HG03571 (cell line): ENCODE results near the gene MACROD2.

Source experiments
- ATAC-seq: cut with Tn5 transposase; IDR thresholded peaks from one replicate; pipeline ENCODE4 v1.9.1; 2021; ENCODE audit not compliant: unreplicated experiment

Gene MACROD2

DNA sequence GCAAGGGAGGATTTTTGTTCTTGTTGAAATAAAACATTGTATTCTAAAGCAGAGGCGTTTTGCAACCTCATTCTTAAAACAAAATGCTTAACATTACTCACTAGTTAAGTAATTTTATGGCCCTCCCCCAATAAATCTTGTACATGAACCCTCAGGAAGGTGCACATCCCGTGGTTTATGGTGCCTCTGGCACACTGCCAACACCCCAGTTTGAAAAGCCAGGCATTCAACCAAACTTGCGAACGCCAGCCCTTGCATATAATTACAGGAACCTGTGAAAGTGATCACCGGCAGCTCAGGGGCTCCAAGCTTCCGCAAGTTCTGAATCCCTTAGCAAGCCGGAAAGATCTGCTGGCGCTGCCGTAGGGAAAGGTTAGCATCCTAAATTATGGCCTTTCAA, 1451.1 kb downstream of the MACROD2 start:
- no peak for ATAC-seq

- ATAC-seq: no peak
Observed at GRCh38 chr20:15447549-15447948, 1452.2 kb downstream of the MACROD2 start.

DNA sequence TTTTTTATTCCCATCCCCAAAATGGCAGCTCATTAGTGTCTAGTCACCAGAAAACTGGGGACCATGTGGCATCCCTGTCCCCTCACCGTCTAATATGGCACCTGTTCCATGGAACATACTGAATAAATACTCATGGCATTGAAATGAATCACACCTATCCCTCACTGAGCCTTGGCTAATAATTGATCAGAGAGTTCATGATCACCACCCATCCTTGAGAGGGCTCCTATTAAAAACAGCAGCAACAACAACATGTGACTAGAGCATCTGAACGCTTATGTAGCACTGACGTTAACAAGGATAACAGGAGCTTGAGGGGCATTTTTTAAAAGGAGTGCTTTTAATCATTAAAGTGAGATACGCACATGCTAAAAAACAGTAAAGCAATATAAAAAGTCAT, 1453.7 kb downstream of the MACROD2 start:
- ATAC-seq: no peak

DNA sequence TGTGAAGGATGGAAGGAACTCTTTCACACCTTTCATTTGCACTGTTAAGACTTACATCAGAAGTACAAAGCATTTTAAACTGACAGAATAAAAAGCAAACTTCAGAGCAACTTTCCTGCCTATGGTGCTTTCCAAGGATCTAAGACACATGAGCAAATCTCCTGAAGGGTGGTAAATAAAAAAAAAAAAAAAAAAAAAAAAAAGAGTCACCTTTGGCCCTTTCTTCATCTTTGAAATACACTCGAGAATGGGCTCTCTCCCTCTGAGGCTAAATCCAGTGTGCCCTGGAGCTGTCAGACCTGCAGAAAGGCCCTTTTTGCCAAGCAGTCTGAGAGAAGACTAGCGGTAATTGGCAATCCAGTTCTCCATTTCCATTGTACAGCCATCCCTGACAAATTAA, 1455.9 kb downstream of the MACROD2 start:
- no peak for ATAC-seq

DNA sequence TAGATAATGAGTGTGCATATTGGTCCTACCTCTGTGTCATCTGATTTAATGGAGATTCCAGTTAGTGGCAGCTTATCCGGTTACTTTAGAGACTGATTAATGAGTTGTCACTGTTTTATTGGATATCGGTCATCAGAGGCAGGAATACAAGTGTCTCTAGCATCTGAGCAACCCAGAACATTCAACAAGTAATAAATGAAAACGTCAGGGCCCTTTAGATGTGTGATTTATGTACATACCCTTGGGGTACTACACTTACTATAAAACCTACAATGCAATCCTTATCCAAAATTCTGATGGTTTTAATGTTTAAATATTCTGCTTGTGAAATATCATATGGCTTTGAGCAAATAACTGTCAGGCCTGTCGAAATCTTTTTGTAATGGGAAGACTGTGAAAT, 1460.0 kb downstream of the MACROD2 start:
- ATAC-seq: no peak

DNA sequence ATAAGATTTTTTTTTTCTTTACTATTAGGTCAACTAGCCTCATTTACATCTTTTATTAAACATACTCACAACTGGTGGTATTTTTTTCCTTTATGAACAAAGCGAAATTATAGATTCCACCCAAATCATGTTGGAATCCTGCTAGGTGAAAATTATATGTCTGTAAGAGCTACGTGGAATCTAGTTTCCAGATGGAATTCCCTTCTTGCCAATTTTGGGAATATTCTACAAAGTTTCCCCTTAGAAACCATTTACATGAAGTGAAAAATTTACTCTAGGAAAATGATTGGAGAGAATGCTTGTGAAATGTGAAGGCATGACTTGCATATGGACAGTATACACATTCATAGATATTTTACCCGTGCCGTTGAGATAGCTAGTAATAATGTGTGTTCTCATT, 1466.6 kb downstream of the MACROD2 start:
- ATAC-seq: no peak

DNA sequence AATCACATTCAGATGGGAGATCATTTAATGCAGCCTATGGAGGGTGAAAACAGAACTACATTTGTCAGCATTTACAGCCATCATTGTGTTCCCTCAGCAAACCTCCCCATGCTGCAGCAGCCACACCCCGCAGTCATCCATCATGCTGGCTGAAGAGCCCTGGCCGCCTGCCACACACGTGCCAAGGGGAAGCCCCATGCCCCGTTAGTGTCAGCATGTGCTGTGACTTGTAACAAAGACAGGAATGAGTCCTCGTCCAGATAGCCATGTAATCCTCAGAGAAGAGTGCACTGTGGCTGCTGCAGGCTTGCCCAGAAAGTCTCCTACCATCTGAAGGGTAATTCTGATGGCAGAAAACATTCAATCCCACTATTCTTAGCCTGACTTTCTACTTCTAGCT, 1480.2 kb downstream of the MACROD2 start:
- ATAC-seq: no peak

GRCh38 chr20:15476186-15476585, 1480.9 kb downstream of the MACROD2 start:
- no peak for ATAC-seq

GRCh38 chr20:15476781-15477180, 1481.5 kb downstream of the MACROD2 start:
- no peak for ATAC-seq

GRCh38 chr20:15482525-15482924, 1487.2 kb downstream of the MACROD2 start:
- no peak for ATAC-seq

DNA sequence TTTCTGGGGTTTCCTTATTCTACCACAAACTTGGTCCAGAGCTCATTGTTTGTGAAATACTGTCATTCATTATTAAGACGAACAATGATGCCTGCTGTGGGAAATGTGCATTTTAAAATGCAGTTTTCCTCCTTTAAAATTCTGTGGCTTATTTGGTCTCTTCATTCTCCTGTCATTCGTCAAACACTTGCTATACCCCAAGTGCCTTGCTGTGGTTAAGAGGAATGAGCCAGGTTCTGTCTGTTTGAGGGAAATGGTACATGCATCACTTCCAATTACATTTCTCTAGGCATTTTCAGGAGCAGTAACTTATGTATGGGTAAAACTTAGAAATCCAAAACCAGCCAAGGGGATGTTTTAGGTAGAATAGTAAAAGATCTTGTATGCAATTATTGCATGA, 1490.2 kb downstream of the MACROD2 start:
- ATAC-seq: no peak

GRCh38 chr20:15487030-15487429, 1491.7 kb downstream of the MACROD2 start:
- no peak for ATAC-seq

- no peak for ATAC-seq
Observed at GRCh38 chr20:15487682-15488081, 1492.4 kb downstream of the MACROD2 start.

DNA sequence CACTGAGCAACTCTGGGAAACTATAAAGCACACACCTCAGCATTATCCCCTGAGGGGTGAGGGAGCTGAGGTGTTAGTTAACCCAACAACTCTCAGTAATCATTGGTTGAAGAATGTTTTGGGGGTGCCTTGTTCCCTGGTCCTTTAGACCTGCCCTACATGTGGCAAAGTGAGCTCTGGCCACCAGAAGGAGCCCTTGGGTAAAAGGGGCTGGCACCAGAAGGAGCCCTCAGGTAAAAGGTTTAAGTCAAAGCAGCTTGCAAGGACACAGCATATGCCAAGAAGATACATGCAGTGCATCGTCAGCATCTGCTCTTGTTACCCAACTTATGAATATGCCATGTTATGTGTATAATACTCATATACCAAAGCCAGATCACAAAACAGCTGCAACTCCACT, 1496.3 kb downstream of the MACROD2 start:
- ATAC-seq: no peak

DNA sequence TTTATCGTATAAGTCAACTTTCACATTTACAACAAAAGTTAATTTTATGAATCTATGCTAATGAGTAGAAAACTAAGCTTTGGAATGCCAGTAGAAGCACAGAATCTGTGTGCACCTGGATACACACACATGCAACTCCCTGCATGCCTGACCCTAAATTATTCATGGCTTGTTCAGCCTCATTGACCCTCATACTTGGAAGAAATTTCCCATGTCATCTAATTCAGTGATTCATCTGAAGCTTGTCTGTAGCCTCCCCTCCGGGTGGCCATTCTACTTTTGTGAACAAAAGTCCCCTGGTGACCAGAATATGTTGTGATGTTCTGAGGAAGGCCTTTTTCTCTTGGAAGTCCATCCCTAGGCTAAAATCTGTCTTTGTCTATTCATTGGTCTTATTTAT, 1499.5 kb downstream of the MACROD2 start:
- no peak for ATAC-seq

- no peak for ATAC-seq
Observed at GRCh38 chr20:15496501-15497039, 1501.3 kb downstream of the MACROD2 start.

DNA sequence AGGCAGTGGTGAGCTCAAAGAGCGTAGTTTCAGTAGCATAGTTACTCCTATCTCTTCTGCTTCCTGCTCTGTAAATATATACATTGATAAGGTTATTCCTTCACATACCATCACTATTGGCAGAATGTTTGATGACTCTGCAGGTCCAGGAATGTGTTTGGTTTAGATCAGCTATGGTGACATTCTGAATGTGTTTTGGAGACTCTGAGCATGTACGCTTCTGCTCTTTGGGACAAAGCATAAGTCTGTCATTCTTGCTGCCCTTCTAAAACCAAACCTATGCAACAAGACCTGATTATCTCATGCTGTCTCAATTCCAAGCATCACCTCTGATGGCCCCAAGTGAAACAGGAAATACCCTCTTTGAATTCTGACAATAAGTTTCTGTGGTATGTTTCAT, 1503.6 kb downstream of the MACROD2 start:
- no peak for ATAC-seq

DNA sequence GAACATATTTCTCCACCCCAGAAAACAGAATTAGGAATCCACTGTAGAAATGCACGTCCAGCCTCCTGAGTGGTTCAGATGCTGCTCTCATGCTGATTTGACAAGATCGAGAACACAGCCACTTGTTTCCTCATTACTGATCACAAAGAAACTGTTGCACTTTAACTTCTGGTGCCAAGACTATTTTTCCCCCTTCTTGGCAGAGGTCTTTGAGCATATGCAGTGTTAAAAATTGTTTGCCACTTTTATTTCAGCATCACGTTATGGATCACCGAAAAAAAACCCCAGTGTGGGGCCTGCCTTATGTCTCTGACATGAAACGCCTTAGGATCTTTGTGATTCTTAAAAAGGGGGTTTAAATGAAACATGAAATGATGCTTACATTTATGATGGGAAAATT, 1511.0 kb downstream of the MACROD2 start:
- ATAC-seq: no peak

GRCh38 chr20:15507151-15507550, 1511.8 kb downstream of the MACROD2 start:
- ATAC-seq: no peak

GRCh38 chr20:15511551-15511950, 1516.2 kb downstream of the MACROD2 start:
- no peak for ATAC-seq

- ATAC-seq: no peak
Observed at GRCh38 chr20:15512916-15513315, 1517.6 kb downstream of the MACROD2 start.

- ATAC-seq: no peak
Observed at GRCh38 chr20:15515691-15516090, 1520.4 kb downstream of the MACROD2 start.

- no peak for ATAC-seq
Observed at GRCh38 chr20:15520930-15521524, 1525.7 kb downstream of the MACROD2 start.
